HK-2 (cell line): ENCODE measurements around the gene FARS2.

Experiments
- DNase-seq: peaks from one replicate; pipeline ENCODE4 v3.0.0-alpha.2; 2018; ENCODE audit not compliant: unreplicated experiment

FARS2 gene

GRCh38 chr6:5425797-5426196 lies 164.5 kb downstream of the FARS2 start:
- DNase-seq: no peak

GRCh38 chr6:5427586-5427985 lies 166.3 kb downstream of the FARS2 start:
- no peak for DNase-seq

- DNase-seq: no peak
Observed at GRCh38 chr6:5433324-5433723, 172.0 kb downstream of the FARS2 start.

- no peak for DNase-seq
Observed at GRCh38 chr6:5435449-5435848, 174.1 kb downstream of the FARS2 start.

- DNase-seq: no peak
Observed at GRCh38 chr6:5438922-5439584, 177.7 kb downstream of the FARS2 start.

- no peak for DNase-seq
Observed at GRCh38 chr6:5439749-5440148, 178.4 kb downstream of the FARS2 start.

GRCh38 chr6:5442319-5442718 lies 181.0 kb downstream of the FARS2 start:
- no peak for DNase-seq

GRCh38 chr6:5442916-5443315 lies 181.6 kb downstream of the FARS2 start:
- no peak for DNase-seq

- DNase-seq: no peak
Observed at GRCh38 chr6:5443491-5443890, 182.2 kb downstream of the FARS2 start.

GRCh38 chr6:5446362-5447075 lies 185.2 kb downstream of the FARS2 start:
- no peak for DNase-seq

- DNase-seq: no peak
Observed at GRCh38 chr6:5447921-5448320, 186.6 kb downstream of the FARS2 start.

GRCh38 chr6:5450073-5450472 lies 188.8 kb downstream of the FARS2 start:
- DNase-seq: no peak

- no peak for DNase-seq
Observed at GRCh38 chr6:5453546-5453945, 192.2 kb downstream of the FARS2 start.

GRCh38 chr6:5455142-5455541 lies 193.8 kb downstream of the FARS2 start:
- DNase-seq: no peak

GRCh38 chr6:5457041-5457440 lies 195.7 kb downstream of the FARS2 start:
- DNase-seq: no peak

GRCh38 chr6:5457983-5458683 lies 196.8 kb downstream of the FARS2 start:
- peak; percentile 13 for DNase-seq

- DNase-seq: no peak
Observed at GRCh38 chr6:5459346-5459745, 198.0 kb downstream of the FARS2 start.

- no peak for DNase-seq
Observed at GRCh38 chr6:5461365-5461764, 200.1 kb downstream of the FARS2 start.

GRCh38 chr6:5462856-5463255 lies 201.5 kb downstream of the FARS2 start:
- DNase-seq: no peak

GRCh38 chr6:5463690-5464089 lies 202.4 kb downstream of the FARS2 start:
- DNase-seq: no peak

- DNase-seq: no peak
Observed at GRCh38 chr6:5464099-5464885, 203.0 kb downstream of the FARS2 start.
